ENCODE measurements around the gene PRKCA.

DNA sequence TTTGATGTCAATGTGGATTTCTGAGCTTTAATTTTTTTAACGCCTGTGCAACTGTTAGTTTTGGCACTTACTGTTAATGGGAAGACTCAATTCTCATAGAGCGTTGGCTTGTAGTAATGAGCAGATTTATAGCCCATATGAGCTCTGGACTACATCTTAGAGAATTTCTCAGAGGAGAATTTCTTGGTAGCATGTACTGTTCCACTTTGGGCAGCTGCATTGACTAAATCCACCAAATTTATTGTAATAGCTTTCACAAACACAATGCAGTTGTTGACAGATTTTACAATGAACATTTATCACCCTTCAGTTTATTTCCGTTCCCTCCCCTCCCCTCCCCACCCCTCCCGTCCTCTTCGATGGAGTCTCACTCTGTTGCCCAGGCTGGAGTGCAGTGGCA, 193.9 kb downstream of the PRKCA start:
- TF ChIP-seq, protein P1, sequence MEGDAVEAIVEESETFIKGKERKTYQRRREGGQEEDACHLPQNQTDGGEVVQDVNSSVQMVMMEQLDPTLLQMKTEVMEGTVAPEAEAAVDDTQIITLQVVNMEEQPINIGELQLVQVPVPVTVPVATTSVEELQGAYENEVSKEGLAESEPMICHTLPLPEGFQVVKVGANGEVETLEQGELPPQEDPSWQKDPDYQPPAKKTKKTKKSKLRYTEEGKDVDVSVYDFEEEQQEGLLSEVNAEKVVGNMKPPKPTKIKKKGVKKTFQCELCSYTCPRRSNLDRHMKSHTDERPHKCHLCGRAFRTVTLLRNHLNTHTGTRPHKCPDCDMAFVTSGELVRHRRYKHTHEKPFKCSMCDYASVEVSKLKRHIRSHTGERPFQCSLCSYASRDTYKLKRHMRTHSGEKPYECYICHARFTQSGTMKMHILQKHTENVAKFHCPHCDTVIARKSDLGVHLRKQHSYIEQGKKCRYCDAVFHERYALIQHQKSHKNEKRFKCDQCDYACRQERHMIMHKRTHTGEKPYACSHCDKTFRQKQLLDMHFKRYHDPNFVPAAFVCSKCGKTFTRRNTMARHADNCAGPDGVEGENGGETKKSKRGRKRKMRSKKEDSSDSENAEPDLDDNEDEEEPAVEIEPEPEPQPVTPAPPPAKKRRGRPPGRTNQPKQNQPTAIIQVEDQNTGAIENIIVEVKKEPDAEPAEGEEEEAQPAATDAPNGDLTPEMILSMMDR (IDR thresholded peaks at IDR 0.05) = no peak
- TF ChIP-seq POLR2AphosphoS5 (IDR thresholded peaks at IDR 0.05; ENCODE audit: insufficient read depth in 1 of 2, low read depth in 1 of 2) = no peak
- TF ChIP-seq POLR2A (IDR thresholded peaks at IDR 0.05) = no peak

All from vagina (tissue), 2 donors.